ENCODE measurements around the gene EIF3B. TPM values are rescaled to one million over a fixed set of nuclear protein-coding genes. Genes with fewer than 3 reads are reported as not detected.

The EIF3B gene
- total RNA-seq, 1 donor from 2014 or later, result 224 TPM

DNA sequence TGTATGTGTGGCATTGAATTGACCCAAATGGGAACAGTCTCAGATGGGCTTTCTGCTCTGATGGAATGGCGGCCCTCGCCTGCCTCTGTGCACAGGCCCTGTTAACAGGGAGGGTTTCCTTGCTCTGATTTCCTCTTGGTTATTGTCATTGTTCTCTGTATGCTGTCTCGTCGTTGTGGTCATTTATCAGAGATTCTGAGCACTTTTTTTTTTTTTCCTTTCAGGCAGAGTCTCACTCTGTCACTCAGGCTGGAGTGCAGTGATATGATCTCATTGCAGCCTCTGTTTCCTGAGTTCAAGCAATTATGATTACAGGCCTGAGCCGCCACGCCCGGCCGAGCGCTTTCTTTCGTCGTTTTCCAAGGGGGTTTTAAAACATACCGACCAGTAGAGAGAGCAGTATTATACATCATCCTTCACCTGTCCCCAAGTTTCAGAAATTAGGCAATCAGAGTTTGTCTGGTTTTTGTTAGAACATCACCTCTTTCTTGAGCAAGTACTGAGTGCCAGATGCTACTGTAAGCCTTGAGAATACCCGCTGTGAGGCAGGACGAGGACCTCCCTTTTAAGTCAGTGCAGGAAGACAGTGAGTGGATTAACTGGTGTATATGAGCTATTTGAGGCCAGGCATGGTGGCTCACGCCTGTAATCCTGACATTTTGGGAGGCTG is 55.3 kb downstream of the EIF3B start:
- Mint-ChIP-seq H3K4me1 (peaks cover 27% of the 10 kb centered on the region), H3K27ac (ENCODE audit: unreplicated experiment) (no peak overlapping the region), H3K4me3 (no peak overlapping the region), H3K9me3 (no peaks in the 10 kb centered on the region), H3K27me3 (ENCODE audit: low read depth) (no peaks in the 10 kb centered on the region), H3K36me3 (ENCODE audit: low read depth) (no peaks in the 10 kb centered on the region)
- TF ChIP-seq, protein P1, sequence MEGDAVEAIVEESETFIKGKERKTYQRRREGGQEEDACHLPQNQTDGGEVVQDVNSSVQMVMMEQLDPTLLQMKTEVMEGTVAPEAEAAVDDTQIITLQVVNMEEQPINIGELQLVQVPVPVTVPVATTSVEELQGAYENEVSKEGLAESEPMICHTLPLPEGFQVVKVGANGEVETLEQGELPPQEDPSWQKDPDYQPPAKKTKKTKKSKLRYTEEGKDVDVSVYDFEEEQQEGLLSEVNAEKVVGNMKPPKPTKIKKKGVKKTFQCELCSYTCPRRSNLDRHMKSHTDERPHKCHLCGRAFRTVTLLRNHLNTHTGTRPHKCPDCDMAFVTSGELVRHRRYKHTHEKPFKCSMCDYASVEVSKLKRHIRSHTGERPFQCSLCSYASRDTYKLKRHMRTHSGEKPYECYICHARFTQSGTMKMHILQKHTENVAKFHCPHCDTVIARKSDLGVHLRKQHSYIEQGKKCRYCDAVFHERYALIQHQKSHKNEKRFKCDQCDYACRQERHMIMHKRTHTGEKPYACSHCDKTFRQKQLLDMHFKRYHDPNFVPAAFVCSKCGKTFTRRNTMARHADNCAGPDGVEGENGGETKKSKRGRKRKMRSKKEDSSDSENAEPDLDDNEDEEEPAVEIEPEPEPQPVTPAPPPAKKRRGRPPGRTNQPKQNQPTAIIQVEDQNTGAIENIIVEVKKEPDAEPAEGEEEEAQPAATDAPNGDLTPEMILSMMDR (conservative IDR thresholded peaks at IDR 0.05), result no peak
- no peak for DNase-seq (ENCODE audit: low read depth, low spot score)

DNA sequence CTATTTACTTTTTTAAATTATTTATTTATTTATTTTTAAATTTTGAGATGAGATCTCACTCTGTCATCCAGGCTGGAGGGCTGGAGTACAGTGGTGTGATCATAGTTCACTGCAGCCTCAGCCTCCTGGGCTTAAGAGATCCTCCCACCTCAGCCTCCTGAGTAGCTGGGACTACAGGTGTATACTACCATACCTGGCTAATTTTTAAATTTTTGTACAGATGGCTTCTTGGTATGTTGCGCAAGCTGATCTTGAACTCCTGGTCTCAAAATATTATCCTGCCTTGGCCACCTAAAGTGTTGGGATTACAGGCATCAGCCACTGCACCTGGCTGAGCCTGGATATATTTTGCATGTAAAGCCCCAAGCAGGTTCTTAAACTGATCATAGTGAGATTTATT is 56.4 kb downstream of the EIF3B start:
- H3K27me3 Mint-ChIP-seq (ENCODE audit: low read depth), result no peaks in the 10 kb centered on the region
- DNase-seq (ENCODE audit: low read depth, low spot score), result no peak
- no peak overlapping the region for H3K27ac Mint-ChIP-seq (ENCODE audit: unreplicated experiment)
- peaks cover 15% of the 10 kb centered on the region for H3K4me1 Mint-ChIP-seq
- no peaks in the 10 kb centered on the region for H3K36me3 Mint-ChIP-seq (ENCODE audit: low read depth)
- H3K4me3 Mint-ChIP-seq, result no peak overlapping the region
- TF ChIP-seq, protein P1 (conservative IDR thresholded peaks at IDR 0.05), result no peak
- H3K9me3 Mint-ChIP-seq, result no peaks in the 10 kb centered on the region

DNA sequence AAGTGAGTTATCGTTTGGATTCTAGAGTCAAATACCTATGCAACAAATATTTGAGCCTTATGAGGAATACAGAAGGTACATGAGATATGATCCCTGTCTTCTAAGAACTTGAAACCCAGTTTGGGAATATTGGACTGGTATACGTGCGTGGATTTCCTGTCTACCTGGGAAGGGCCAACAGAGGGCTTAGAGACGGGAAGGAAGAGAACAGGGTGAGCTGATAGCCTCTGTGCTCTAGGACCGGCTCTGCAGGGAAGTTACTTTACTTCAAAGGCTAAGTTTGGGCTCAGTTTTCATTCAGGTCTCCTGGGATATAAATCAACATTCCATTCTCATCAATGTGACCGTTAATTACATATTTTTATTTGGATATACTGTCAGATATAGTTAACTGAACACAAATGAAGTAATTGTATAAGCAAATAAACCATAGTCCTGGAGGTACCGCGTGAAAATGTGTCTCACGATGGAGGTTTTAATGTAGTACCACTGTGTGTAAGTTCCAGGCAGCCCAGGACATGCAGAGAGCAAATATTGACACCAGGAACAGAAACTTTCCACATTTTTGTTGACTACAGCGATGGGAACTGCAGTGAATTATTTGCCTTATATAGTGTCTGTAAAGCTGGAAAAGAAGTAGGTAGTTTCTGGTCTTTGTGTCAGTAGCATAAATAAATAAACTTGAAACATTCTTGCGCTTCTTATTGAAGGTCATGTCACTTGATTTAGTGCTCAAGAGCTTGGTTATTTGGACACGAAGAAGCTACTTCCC is 57.4 kb downstream of the EIF3B start:
- Mint-ChIP-seq H3K36me3 (ENCODE audit: low read depth) (no peaks in the 10 kb centered on the region), H3K4me1 (peaks cover 14% of the 10 kb centered on the region), H3K9me3 (no peaks in the 10 kb centered on the region), H3K4me3 (no peak overlapping the region), H3K27me3 (ENCODE audit: low read depth) (no peaks in the 10 kb centered on the region), H3K27ac (ENCODE audit: unreplicated experiment) (no peak overlapping the region)
- no peak for DNase-seq (ENCODE audit: low read depth, low spot score)
- TF ChIP-seq, protein P1 (conservative IDR thresholded peaks at IDR 0.05), result no peak

DNA sequence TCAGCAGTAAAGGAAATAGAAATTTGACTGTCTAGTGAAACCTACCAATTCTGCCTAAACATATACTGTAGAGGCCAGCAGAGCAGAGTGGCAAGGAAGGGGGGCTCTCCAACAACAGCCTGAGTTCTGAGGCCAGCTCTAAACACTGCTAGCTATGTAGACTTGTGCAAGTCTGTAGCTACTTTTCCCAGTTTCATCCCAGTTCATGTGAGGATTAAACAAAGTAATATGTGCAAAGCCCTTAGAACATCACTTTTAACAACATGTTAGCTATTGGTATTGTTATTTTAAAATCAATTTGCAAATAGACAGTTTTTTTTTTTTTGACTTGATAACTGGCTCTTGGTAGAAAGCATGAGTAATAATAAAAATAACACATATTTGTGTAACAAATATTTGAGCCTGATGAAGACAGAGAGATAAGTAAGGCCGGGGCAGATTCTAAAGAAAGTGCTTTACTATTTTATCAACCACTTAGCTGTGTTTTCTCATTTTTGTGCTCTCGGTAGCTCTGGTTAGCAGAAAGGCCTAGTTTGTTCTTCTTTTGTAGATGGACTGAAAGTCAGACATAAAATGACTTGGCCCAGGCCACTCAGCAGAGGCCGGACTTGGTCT is 58.1 kb downstream of the EIF3B start:
- Mint-ChIP-seq H3K4me3 (no peak overlapping the region), H3K27me3 (ENCODE audit: low read depth) (no peaks in the 10 kb centered on the region), H3K27ac (ENCODE audit: unreplicated experiment) (no peak overlapping the region), H3K4me1 (peaks cover 14% of the 10 kb centered on the region), H3K36me3 (ENCODE audit: low read depth) (no peaks in the 10 kb centered on the region), H3K9me3 (no peaks in the 10 kb centered on the region)
- DNase-seq (ENCODE audit: low read depth, low spot score), result no peak
- TF ChIP-seq, protein P1 (conservative IDR thresholded peaks at IDR 0.05), result no peak

DNA sequence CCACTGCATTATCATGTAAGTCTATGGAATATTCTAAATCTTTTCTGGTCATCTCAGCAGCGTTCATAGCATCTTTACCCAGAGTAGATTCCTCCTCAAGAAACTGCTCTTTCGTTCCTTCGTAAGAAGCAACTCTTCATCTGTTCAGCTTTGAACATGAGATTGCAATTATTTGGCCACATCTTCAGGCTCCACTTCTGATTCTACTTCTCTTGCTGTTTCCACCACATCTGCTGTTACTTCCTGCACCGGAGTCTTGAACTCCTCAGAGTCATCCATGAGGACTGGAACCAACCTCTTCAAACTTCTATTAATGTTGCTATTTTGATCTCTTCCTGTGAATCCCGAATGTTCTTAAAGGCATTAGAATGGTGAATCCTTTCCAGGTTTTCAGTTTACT is 61.4 kb downstream of the EIF3B start:
- Mint-ChIP-seq H3K27me3 (ENCODE audit: low read depth) (no peaks in the 10 kb centered on the region), H3K27ac (ENCODE audit: unreplicated experiment) (no peak overlapping the region), H3K4me3 (no peak overlapping the region), H3K4me1 (no peaks in the 10 kb centered on the region), H3K36me3 (ENCODE audit: low read depth) (no peaks in the 10 kb centered on the region), H3K9me3 (no peaks in the 10 kb centered on the region)
- TF ChIP-seq, protein P1 (conservative IDR thresholded peaks at IDR 0.05), result no peak
- DNase-seq (ENCODE audit: low read depth, low spot score), result no peak
